Peyer's patch (tissue), 4 donors: ENCODE results near the gene DDX10.

Experiments used
- POLR2A ChIP-seq, 2 donors: fragments of 450-650 bp; IDR thresholded peaks; one replicate each; pipeline ENCODE4 v1.5.1; 2017; ENCODE audit warnings: antibody characterized with exemption in 2 of 2, mild to moderate bottlenecking in 2 of 2, moderate library complexity in 2 of 2
- TF ChIP-seq, protein P1 (sequence below), 6 experiments: fragments of 450-650 bp in 4 of 6; fragments of 200-600 bp in 2 of 6; sonication (generic) in 1 of 6; IDR thresholded peaks; one replicate each; pipeline ENCODE4 v1.5.1; 2017 to 2019; ENCODE audit warnings: antibody characterized with exemption in 6 of 6, mild to moderate bottlenecking in 3 of 6, moderate library complexity in 1 of 6

- TF ChIP-seq, protein P1, sequence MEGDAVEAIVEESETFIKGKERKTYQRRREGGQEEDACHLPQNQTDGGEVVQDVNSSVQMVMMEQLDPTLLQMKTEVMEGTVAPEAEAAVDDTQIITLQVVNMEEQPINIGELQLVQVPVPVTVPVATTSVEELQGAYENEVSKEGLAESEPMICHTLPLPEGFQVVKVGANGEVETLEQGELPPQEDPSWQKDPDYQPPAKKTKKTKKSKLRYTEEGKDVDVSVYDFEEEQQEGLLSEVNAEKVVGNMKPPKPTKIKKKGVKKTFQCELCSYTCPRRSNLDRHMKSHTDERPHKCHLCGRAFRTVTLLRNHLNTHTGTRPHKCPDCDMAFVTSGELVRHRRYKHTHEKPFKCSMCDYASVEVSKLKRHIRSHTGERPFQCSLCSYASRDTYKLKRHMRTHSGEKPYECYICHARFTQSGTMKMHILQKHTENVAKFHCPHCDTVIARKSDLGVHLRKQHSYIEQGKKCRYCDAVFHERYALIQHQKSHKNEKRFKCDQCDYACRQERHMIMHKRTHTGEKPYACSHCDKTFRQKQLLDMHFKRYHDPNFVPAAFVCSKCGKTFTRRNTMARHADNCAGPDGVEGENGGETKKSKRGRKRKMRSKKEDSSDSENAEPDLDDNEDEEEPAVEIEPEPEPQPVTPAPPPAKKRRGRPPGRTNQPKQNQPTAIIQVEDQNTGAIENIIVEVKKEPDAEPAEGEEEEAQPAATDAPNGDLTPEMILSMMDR (IDR thresholded peaks at IDR 0.05) = no peak
- no peak for TF ChIP-seq POLR2A (IDR thresholded peaks at IDR 0.05)
These were observed 5.6 kb downstream of the DDX10 start for GRCh38 chr11:108670451-108670850.
